Ishikawa (cell line): ENCODE data around the gene GNPTG.

Experiments used
- CEBPB ChIP-seq: IDR thresholded peaks from 2 replicates; pipeline ENCODE4 v1.6.1; 2012
- CREB1 ChIP-seq: IDR thresholded peaks from 2 replicates; pipeline ENCODE4 v1.6.1; 2012; ENCODE audit warnings: low read depth
- EGR1 ChIP-seq: IDR thresholded peaks from 2 replicates; pipeline ENCODE4 v1.6.1; 2012
- EP300 ChIP-seq: IDR thresholded peaks from 2 replicates; pipeline ENCODE4 v1.6.1; 2012; ENCODE audit warnings: borderline replicate concordance
- FOXM1 ChIP-seq: IDR thresholded peaks from 2 replicates; pipeline ENCODE4 v1.6.1; 2012; ENCODE audit warnings: low read depth, borderline replicate concordance
- MAX ChIP-seq: IDR thresholded peaks from 2 replicates; pipeline ENCODE4 v1.6.1; 2012
- NFIC ChIP-seq: IDR thresholded peaks from 2 replicates; pipeline ENCODE4 v1.6.1; 2012
- RAD21 ChIP-seq: IDR thresholded peaks from 2 replicates; pipeline ENCODE4 v1.6.1; 2012; ENCODE audit warnings: low read depth
- REST ChIP-seq: IDR thresholded peaks from 2 replicates; pipeline ENCODE4 v1.6.1; 2012; ENCODE audit warnings: low read depth, mild to moderate bottlenecking
- TAF1 ChIP-seq: IDR thresholded peaks from 2 replicates; pipeline ENCODE4 v1.6.1; 2012; ENCODE audit warnings: low read depth, mild to moderate bottlenecking
- TCF12 ChIP-seq: IDR thresholded peaks from 2 replicates; pipeline ENCODE4 v1.6.1; 2012; ENCODE audit warnings: low read depth
- TEAD4 ChIP-seq: IDR thresholded peaks from 2 replicates; pipeline ENCODE4 v1.6.1; 2012
- USF1 ChIP-seq: IDR thresholded peaks from 2 replicates; pipeline ENCODE4 v1.6.1; 2012
- YY1 ChIP-seq: IDR thresholded peaks from 2 replicates; pipeline ENCODE4 v1.6.1; 2012; ENCODE audit warnings: low read depth
- ZBTB7A ChIP-seq: IDR thresholded peaks from 2 replicates; pipeline ENCODE4 v1.6.1; 2012; ENCODE audit warnings: low read depth

Gene GNPTG

GRCh38 chr16:1336619-1337018 is 15.1 kb upstream of the GNPTG start:
- TF ChIP-seq REST (no peak), CEBPB (no peak), EGR1 (peak; percentile 67), ZBTB7A (no peak), TEAD4 (no peak), FOXM1 (no peak)

- no peak for TF ChIP-seq USF1
- no peak for TF ChIP-seq CEBPB
- TF ChIP-seq TAF1 = no peak
- TF ChIP-seq EP300 = no peak
- no peak for TF ChIP-seq CREB1
- TF ChIP-seq ZBTB7A = no peak
- no peak for TF ChIP-seq RAD21
- TF ChIP-seq TCF12 = no peak
- TF ChIP-seq EGR1 = no peak
- TF ChIP-seq REST = no peak
- no peak for TF ChIP-seq FOXM1
- TF ChIP-seq NFIC = no peak
- no peak for TF ChIP-seq MAX
- TF ChIP-seq YY1 = no peak
- TF ChIP-seq TEAD4 = no peak
These were observed 14.2 kb upstream of the GNPTG start for GRCh38 chr16:1337486-1337885.

GRCh38 chr16:1338119-1338730 is 13.5 kb upstream of the GNPTG start:
- TF ChIP-seq YY1 (no peak), NFIC (no peak), TCF12 (no peak), CREB1 (no peak), TEAD4 (no peak), RAD21 (peak; percentile 36; the same call in 1 of the 2 replicates)

GRCh38 chr16:1338855-1339675 is 12.7 kb upstream of the GNPTG start:
- TF ChIP-seq TCF12 (no peak), REST (no peak), TAF1 (no peak), EP300 (no peak), TEAD4 (no peak), RAD21 (no peak), ZBTB7A (no peak), NFIC (no peak), MAX (no peak), FOXM1 (no peak), CEBPB (no peak)
